NT2/D1 (cell line): ENCODE results near the gene NTM.

Source experiments
- SUZ12 ChIP-seq: IDR thresholded peaks from 2 replicates; pipeline ENCODE4 v1.6.1; 2011; ENCODE audit not compliant: insufficient read length, insufficient read depth; ENCODE audit errors: extremely low read depth
- YY1 ChIP-seq: IDR thresholded peaks from 2 replicates; pipeline ENCODE4 v1.6.1; 2011; ENCODE audit not compliant: insufficient read length, insufficient read depth
- ZNF274 ChIP-seq: IDR thresholded peaks from 2 replicates; pipeline ENCODE4 v1.6.1; 2011; ENCODE audit warnings: mild to moderate bottlenecking, low read depth, low read length

DNA sequence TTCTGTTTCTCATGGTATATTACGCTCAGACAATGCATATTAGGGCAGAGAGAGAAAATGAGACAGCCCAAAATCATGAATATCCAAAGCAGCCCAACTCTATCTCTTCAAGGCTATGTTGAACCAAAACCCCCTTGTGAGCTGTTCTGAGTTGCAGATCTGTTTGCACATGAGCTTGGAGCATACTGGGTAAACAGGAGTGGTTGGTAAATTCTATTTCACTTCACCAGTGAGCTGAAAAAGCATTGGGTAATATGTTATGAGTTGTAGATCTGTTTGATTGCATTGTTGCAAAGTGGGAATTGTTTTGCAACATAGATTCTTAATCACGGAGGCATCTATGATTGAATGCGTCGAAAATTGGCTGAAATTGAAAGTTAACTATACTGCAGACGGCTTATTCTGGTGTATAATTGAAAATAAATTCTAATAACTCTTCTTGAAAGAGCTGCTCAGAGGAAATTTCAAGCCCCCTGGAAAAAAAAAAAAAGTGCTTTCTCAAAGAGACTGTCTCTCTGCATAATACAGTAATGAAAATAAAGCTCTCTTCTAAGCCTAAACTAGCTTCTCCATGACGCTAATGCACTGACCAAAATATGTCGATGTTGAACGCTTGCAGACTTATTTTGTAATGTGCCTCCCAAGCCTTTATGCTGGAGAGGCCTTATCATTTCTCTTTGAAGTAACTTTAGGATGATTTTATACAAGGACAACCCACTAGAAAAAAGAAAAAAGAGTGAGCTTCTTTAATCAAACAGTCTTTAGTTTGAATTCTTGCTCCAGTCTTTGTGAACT lies 263.7 kb downstream of the NTM start:
- no peak for TF ChIP-seq YY1
- TF ChIP-seq ZNF274 = no peak
- TF ChIP-seq SUZ12 = no peak
